NCI-H2196 (cell line): ENCODE results near the gene PLOD3.

ENCODE experiments used
- DNase-seq: peaks from one replicate; lab custom pipeline; 2025; ENCODE audit not compliant: unreplicated experiment; lab: John Stamatoyannopoulos, UW

The PLOD3 gene

GRCh38 chr7:101166909-101167644, 50.3 kb downstream of the PLOD3 start:
- peak; percentile 13 for DNase-seq

GRCh38 chr7:101166648-101166908, 50.8 kb downstream of the PLOD3 start:
- DNase-seq, result no peak

GRCh38 chr7:101165958-101166647, 51.3 kb downstream of the PLOD3 start:
- DNase-seq, result no peak

GRCh38 chr7:101165075-101165957, 52.1 kb downstream of the PLOD3 start, which contains the start of gene VGF:
TSS of gene VGF (minus strand) at chr7:101165569. CDS start at chr7:101164843, 726 bp downstream.
- DNase-seq, result peak; percentile 99

DNA sequence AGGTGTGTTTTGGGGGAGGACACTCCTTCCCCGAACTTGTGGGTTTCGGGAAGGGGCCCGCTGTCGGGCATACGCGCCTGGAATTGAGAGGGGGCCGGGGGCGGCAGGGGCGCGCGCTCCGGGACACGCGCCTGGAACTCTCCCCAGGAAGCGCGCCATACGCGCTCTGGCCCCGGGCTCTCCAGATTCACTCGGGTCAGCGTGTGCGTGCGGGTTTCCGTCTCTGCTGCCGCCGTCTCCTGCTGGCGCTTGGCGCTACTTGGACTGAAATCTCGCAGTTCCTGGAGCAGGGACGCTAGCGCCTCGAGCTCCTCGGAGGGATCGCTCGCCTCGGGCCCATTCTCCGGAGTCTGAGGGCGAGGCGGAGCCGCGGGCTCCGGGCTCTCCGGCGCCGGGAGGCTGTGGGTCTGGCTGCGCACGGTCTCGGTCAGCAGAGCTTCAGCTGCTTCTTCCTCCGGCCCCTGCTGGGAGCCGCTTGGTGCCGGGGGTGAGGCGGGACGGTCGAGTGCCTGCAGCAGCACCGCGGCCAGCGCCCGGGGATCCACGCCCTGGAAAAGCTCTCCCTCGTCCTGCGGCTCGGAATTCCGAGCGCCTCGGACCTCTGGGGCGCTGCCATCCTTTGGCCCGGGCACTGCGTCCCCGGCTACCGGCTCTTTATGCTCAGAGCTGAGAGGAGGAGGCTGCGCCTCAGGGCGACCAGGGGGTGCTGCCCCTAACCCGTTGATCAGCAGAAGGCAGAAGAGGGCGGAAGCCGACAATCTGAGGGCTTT, 53.1 kb downstream of the PLOD3 start:
- DNase-seq, result peak; percentile 16

DNA sequence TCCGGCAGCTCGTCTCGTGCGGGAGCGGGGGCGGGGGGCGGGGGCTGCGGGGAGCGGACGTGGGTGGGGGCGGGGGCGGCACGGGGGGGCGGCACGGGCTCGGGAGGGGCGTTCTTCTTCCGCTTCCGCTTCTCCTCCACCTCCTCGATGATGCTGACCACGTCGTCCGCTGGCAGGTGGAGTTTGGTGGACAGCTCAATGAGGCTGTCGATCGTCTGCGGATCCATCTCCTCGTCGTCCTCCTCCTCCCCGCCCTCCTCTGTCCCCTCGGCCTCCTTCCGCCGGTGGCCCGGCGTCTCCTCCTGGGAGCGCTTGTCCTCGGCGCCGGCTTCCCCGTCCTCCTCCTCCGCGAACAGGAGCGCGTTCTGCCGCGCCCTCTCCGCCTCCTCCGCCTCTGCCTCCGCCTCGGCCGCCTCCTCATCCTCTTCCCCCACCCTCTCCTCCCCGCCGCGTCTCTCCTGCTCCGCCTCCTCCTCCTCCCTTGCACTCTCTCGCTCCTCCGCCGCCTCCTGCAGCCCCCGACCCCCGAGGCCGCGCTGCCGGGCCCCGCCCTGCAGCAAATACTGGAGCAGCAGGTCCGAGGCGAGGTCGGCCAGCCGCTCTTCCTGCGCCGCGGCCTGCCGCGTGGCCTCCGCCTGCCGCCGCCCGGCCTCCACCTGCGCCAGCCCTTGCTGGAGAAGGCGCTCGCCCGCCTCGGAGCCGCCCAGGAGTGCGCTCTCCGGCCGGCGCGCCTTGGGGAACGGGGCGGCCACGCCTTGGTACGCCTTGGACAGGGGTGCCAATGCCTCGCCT, 53.9 kb downstream of the PLOD3 start:
- DNase-seq, result peak; percentile 80

DNA sequence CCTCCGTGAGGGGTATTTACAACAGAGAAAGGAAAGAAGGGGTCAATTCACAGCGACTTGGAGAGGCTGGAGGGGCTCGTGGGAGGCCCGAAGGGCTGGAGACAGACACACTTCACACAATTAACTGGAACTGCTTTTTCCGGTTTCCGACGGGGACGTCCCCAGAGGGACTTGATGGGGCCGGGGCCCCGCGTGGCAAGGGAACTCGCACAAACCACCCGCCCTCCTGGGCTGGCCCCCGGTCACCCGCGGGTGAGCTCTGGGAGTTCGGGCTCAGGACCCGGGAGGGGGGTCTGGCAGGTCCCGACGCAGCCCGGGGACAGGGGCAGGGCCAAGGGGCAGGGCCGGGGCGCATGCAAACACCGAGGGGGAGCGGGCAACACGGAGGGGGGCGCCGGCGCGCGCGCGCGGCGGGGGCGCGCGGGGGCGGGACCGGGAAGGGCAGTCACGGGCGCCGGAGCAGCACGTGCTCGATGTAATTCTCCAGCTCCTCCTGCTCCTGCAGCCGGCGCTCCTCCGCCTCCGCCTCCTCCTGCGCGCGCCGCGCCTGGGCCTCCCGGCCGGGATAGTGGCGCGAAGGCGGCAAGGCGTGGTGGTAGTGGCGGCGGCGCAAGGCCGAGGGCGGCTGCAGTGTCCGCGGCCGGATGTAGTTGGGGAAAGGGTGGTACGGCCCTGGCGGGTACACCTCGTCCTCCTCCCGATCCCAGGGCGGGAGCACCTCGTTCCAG, 54.7 kb downstream of the PLOD3 start:
- peak; percentile 83 for DNase-seq

GRCh38 chr7:101161692-101162471, 55.5 kb downstream of the PLOD3 start:
- DNase-seq, result no peak

DNA sequence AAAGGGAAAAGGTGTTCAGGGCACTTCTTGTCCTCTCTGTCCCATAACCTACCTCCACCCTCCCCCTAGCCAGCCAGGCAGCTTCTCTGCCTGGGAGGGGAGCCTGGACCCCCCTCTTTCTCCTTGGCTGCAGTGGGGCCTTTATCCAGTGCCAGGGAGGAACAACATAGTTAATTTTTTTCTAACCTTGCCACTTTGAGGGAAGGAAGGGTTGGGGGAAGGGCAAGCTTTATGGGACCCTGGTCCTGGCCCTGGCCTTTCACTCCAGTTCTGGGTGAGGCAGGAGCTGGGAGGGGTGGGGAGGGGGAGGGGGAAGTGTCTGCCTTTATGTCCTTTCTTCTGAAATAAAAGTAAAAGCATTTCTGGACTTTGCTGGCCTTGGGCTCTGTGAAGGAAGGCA, 56.5 kb downstream of the PLOD3 start:
- no peak for DNase-seq

- no peak for DNase-seq
These were observed 57.4 kb downstream of the PLOD3 start for GRCh38 chr7:101159696-101160674.

DNA sequence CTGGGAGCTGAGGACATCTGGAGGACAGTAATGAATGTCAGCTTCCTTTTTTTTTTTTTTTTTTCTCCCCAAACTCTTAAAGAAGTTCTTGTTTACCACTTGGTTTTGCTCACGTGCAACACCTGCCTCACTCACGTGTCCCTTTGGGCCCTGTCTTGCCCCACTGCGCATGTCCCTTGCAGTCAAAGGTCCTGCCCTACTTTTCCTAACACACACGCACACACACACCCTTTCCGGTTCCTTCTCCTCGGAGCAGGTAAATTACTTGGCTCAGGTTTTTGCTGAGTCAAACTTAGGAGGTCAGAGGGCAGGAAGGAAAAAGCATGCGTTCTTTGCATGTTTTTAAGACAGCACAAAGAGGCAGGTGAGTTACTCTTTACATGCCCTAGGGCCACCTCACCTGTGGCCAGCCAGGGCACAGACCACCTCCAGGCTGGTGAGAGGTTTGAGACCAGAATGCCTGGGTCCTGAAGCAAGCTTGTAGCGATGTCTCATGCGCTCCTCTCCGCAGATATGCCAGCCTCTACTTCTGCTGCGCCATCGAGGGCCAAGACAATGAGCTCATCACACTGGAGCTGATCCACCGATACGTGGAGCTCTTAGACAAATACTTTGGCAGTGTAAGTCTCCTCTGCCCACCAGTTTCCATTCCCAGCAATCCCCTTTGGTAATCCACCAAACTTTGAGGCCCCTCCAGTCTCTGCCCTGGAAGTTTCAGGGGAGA, 60.4 kb downstream of the PLOD3 start:
- DNase-seq, result no peak

GRCh38 chr7:101156277-101156676, 61.1 kb downstream of the PLOD3 start:
- DNase-seq, result no peak
